OCI-LY3 (cell line): Measurements from ENCODE around the gene IGFL2.

ENCODE experiments used
- CTCF ChIP-seq: fragments of 200-600, 300-600 bp; sonication (generic); IDR thresholded peaks from 2 replicates; pipeline ENCODE4 v1.5.1; 2014; ENCODE audit warnings: antibody characterized with exemption, low read length, low read depth
- EZH2phosphoT487 ChIP-seq: fragments of 200-600 bp; shearing (Covaris generic); IDR thresholded peaks from 2 replicates; pipeline ENCODE4 v1.6.1; 2018; ENCODE audit warnings: antibody characterized with exemption, mixed run types, low read depth

DNA sequence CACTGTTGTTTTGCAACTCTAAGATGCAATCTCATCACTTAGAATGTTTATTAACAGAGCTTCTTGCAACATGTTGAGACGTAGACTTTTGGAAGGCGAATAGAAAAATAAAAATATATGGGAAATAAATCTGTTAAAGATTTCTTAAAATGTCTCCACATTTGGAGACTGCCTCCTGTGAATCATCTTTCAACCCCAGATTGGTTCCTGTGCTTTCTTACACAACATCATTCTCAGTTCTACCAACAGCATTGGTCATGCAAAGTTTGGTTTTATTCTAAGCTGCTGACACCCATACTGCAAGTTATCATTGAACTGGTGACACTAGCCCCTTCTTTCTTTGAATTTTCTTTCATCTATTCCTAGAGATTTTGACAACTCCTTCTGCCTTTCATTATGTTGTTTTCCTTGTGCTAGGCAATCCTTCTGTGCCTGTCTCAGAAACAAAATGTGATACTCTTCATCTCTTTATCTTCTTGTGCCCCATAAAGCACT is 21.9 kb upstream of the IGFL2 start:
- TF ChIP-seq CTCF = no peak
- no peak for TF ChIP-seq EZH2phosphoT487
